PFSK-1 (cell line): Measurements from ENCODE around the gene BRINP3.

ENCODE experiments used
- FOXP2 ChIP-seq: optimal IDR thresholded peaks from 2 replicates; pipeline ENCODE3; 2011; ENCODE audit warnings: borderline replicate concordance, control low read depth, inconsistent platforms; ENCODE audit not compliant: insufficient read depth; ENCODE audit errors: extremely low read length, extremely low read depth
- POLR2AphosphoS5 ChIP-seq: IDR thresholded peaks from 2 replicates; pipeline ENCODE4 v1.6.1; 2012; ENCODE audit warnings: low read depth, mild to moderate bottlenecking, control low read depth, low read length, moderate library complexity
- REST ChIP-seq, 2 experiments: IDR thresholded peaks; 2 replicates each; pipeline versions ENCODE4 v1.6.1 to v1.8.0; 2011 to 2012; ENCODE audit warnings: low read depth in 2 of 2, low read length in 2 of 2, control low read depth in 1 of 2, inconsistent platforms in 1 of 2, mild to moderate bottlenecking in 1 of 2, moderate library complexity in 1 of 2; ENCODE audit not compliant: insufficient read depth in 1 of 2
- SIN3A ChIP-seq: IDR thresholded peaks from 2 replicates; pipeline ENCODE4 v1.6.1; 2012; ENCODE audit warnings: mild to moderate bottlenecking, low read length, moderate library complexity, borderline replicate concordance; ENCODE audit not compliant: insufficient read depth
- TAF1 ChIP-seq: IDR thresholded peaks from 2 replicates; pipeline ENCODE4 v1.6.1; 2012; ENCODE audit warnings: low read length, control low read depth, borderline replicate concordance; ENCODE audit not compliant: insufficient read depth

GRCh38 chr1:190178827-190179226 lies 298.8 kb downstream of the BRINP3 start:
- TF ChIP-seq POLR2AphosphoS5, result no peak
- TF ChIP-seq SIN3A, result no peak
- TF ChIP-seq TAF1, result no peak
- no peak for TF ChIP-seq REST (IDR thresholded peaks at IDR 0.05; ENCODE audit: insufficient read depth in 1 of 2, low read depth in 2 of 2, low read length in 2 of 2)
- no peak for TF ChIP-seq FOXP2
